Activated T-helper 2 cell treated with anti-CD3 and anti-CD28 coated beads, Interferon-gamma antibody, Interleukin-2, Interleukin-4, amounts not matched to agents 10 μg/mL and 5 μg/mL and 100 μg/mL, durations not matched to agents 14 hours and 24 hours and 36 hours (primary cell): Measurements from ENCODE around the gene COX7A1. TPM values are rescaled to one million over a fixed set of nuclear protein-coding genes. Genes with fewer than 3 reads are reported as not detected.
A peak's percentile ranks its signal among the peaks of the same experiment; 100 is the strongest.
"Not testable (repeated sequence)": the region's sequence is repeated elsewhere in the genome, so short reads cannot be mapped to it uniquely, and the experiment has no call there.

Experiments
- DNase-seq: peaks from one replicate; pipeline ENCODE4 v3.0.0; 2021; ENCODE audit warnings: low spot score
- H3K27ac Mint-ChIP-seq: one replicate; pipeline ENCODE4 v1.8.0; 2021; ENCODE audit warnings: mixed read lengths
- H3K27me3 Mint-ChIP-seq: one replicate; pipeline ENCODE4 v1.8.0; 2021; ENCODE audit warnings: low read depth, mixed read lengths
- H3K36me3 Mint-ChIP-seq: one replicate; pipeline ENCODE4 v1.8.0; 2021; ENCODE audit warnings: low read depth, mixed read lengths
- H3K4me1 Mint-ChIP-seq: one replicate; pipeline ENCODE4 v1.8.0; 2021; ENCODE audit warnings: low read depth, mixed read lengths
- H3K4me3 Mint-ChIP-seq: one replicate; pipeline ENCODE4 v1.8.0; 2021; ENCODE audit warnings: low read depth, mild to moderate bottlenecking, moderate library complexity, mixed read lengths
- H3K9me3 Mint-ChIP-seq: one replicate; pipeline ENCODE4 v1.8.0; 2021; ENCODE audit warnings: mixed read lengths
- intact Hi-C: fragments of 100-400 bp; cut with micrococcal nuclease; formaldehyde crosslinking; loops from one replicate; pipeline ENCODE4 v1.15.1; 2023
- total RNA-seq: library from RNA; stranded (reverse); gene quantifications from 2 replicates; pipeline ENCODE4 v1.2.3, GENCODE V29; 2022

The COX7A1 gene
- total RNA-seq, 1 donor from 2014 or later, result not detected

DNA sequence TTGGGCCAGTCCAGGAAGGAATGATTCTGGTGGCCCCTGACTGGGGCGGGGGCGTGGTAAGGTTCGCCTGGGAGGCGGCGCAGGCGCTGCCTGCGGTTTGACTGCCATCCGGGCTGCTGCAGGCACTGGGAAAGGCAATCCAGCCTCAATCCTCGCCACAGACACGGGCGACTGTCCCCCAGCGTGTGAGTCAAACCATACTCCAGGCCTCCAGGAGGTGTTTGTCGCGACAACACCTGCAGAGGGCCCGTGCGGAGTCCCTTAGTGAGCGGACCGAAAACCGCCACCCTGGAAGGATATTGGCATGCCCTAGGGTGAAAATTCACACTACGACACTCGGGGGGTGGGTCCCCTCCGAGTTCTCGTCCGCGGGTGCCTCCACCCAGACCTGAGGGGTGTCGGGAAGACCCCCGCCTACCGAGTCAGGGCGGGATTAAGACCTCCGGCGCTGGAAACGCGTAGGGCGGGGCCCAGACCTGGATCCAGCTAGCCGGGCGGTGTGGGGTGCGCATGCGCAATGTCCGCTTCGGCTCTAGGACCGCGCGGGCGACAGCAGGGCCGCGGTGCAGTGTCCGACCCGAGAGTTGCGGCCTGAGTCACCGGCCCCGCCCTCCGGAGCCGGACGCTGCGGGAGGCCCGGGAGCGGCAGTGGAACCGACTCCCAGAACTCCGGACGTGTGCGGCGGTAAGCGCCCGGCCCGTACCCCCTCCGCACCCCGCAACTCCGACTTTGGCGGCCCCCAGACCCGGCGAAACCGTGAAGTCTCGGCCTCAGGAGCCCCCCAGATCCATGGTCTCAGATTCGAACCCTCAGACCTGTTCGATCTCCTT lies 12.6 kb downstream of the COX7A1 start, which contains the start of gene CAPNS1:
Gene CAPNS1 (plus strand): TSS at position 594 of the 831 bp plus-strand sequence. CDS start 946 bp downstream, outside the sequence.
- Mint-ChIP-seq H3K27me3 (no peaks in the 10 kb centered on the region), H3K27ac (peak within 1 kb of the TSS; percentile 95), H3K4me1 (peaks cover 16% of the 10 kb centered on the region), H3K4me3 (peak within 1 kb of the TSS; percentile 94), H3K36me3 (peaks cover 31% of the 10 kb centered on the region), H3K9me3 (no peaks in the 10 kb centered on the region)
- peak; percentile 91 for DNase-seq
- intact Hi-C loops, result loop anchor here (1.0 to 10.0 kb wide), 3 partner anchors 12 to 345 kb away; partner anchors contain the start of gene ZNF566

DNA sequence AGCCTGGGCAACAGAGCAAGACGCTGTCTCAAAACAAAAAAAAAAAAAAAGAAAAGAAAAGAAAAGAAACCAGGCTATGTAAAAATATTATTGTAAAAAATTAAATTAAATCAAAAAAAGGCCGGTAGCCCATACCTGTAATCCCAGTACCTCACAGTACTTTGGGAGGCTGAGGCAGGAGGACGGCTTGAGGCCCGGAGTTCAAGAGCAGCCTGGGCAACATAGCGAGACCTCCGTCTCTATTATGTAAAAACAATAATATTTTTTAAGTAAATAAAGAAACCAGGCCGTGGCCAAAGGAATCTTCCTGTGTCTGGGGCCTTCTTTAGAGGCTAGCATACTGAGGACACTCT lies 13.2 kb downstream of the COX7A1 start:
- H3K36me3 Mint-ChIP-seq, result peaks cover 28% of the 10 kb centered on the region
- H3K4me3 Mint-ChIP-seq, result peak overlapping the region; percentile 94
- H3K27ac Mint-ChIP-seq, result peak overlapping the region; percentile 95
- intact Hi-C loops, result loop anchor here (10.0 kb wide), 1 partner anchor 346 kb away; the partner anchor contains the start of gene ZNF566
- H3K27me3 Mint-ChIP-seq, result no peaks in the 10 kb centered on the region
- H3K4me1 Mint-ChIP-seq, result peaks cover 16% of the 10 kb centered on the region
- DNase-seq, result no peak
- no peaks in the 10 kb centered on the region for H3K9me3 Mint-ChIP-seq

DNA sequence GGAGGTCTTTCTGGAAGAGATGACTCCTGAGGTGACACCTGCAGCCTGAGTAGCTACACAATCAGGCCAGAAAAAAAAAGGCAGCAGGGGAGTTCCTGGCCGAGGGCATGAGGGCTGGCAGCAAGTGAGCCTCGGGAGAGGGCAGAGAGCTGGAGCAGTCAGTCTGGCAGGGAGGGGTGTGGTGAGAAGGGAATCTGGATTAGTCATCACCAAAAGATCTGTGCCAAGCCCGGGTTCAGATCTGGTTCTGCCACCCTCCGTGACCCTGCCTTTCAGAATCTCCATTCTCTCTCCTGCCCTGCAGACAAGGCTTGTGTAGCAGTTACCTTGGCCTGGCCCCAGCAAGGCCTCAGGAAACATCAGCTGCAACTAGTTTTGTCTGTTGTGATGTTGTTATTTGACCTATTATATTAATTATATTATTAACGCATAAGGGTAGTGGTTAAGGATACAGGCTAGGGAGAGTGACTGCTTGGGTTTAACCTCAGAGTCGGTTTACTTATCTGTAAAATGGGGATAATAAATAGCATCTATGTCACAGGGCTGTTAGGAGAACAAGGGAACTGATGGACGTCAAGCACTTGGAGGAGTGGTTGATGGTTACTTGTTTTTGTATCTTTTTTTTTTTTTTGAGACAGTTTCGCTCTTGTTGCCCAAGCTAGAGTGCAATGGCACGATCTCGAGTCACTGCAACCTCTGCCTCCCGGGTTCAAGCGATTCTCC lies 15.1 kb downstream of the COX7A1 start:
- Mint-ChIP-seq H3K27ac (no peak overlapping the region), H3K9me3 (no peaks in the 10 kb centered on the region), H3K36me3 (peaks cover 15% of the 10 kb centered on the region), H3K4me1 (peaks cover 22% of the 10 kb centered on the region), H3K4me3 (no peak overlapping the region), H3K27me3 (no peaks in the 10 kb centered on the region)
- intact Hi-C loops, result loop anchor here (10.0 kb wide), 1 partner anchor 348 kb away; the partner anchor contains the start of gene ZNF566
- no peak for DNase-seq

DNA sequence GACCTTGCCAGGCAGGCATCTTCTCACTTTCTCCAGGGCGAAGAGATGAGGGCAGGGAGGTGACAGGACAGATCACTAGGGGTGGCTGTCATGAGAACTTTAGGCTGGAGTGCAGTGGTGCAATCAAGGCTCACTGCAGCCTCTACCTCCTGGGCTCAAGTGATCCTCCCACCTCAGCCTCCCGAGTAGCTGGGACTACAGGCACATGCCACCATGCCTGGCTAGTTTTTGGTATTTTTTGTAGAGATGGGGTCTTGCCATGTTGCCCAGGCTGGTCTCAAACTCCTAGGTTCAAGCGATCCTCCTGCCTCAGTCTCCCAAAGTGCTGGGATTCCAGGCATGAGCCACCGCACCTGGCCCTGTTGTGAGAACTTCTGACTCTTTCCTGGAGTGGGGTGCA lies 17.4 kb downstream of the COX7A1 start:
- DNase-seq, H3K27me3 Mint-ChIP-seq, H3K36me3 Mint-ChIP-seq, H3K9me3 Mint-ChIP-seq, H3K27ac Mint-ChIP-seq, H3K4me3 Mint-ChIP-seq: not testable (repeated sequence)
- peaks cover 18% of the 10 kb centered on the region for H3K4me1 Mint-ChIP-seq
- intact Hi-C loops, result loop anchor here (10.0 kb wide), 1 partner anchor 350 kb away; the partner anchor contains the start of gene ZNF566

DNA sequence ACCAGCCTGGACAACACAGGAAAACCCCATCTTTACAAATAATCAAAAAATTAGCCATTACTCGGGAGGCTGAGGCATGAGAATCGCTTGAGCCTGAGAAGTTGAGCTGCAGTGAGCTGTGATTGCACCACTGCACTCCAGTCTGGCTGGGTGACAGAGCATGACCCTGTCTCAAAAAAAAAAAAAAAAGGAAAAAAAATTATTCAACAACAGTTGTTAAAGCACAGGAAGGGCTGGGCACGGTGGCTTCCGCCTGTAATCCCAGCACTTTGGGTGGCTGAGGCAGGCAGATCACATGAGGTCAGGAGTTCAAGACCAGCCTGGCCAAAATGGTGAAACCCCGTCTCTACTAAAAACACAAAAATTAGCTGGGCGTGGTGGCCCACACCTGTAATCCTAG lies 21.0 kb downstream of the COX7A1 start:
- not testable (repeated sequence) for H3K27ac Mint-ChIP-seq, DNase-seq, H3K36me3 Mint-ChIP-seq, H3K9me3 Mint-ChIP-seq, H3K4me3 Mint-ChIP-seq, H3K27me3 Mint-ChIP-seq
- intact Hi-C loops, result loop anchor here (10.0 kb wide), 1 partner anchor 354 kb away; the partner anchor contains the start of gene ZNF566
- H3K4me1 Mint-ChIP-seq, result peaks cover 24% of the 10 kb centered on the region

DNA sequence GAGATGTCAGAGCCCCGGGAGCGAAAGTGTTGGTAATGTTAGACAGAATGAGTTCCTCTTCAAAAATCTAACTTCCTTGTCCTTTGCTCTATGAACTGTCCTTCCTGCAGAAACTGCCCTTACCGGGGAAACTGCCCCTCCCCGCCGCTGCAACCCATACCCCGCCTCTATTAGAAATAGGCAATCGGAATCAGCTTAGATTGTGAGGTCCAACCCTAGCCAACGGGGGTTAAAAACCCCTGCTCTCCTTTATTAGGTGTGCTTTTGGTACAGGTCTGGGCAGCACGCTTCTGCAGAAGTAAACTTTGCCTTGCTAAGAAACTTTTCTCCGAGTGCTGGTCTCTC lies 23.9 kb downstream of the COX7A1 start:
- H3K9me3 Mint-ChIP-seq, result no peaks in the 10 kb centered on the region
- H3K4me1 Mint-ChIP-seq, result peaks cover 23% of the 10 kb centered on the region
- H3K4me3 Mint-ChIP-seq, result peak overlapping the region; percentile 84
- intact Hi-C loops, result loop anchor here (2.0 kb wide), 1 partner anchor 86 kb away; the partner anchor contains the start of genes ZNF146 and ZNF565
- H3K36me3 Mint-ChIP-seq, result peaks cover 25% of the 10 kb centered on the region
- DNase-seq, result no peak
- H3K27ac Mint-ChIP-seq, result peak overlapping the region; percentile 98
- H3K27me3 Mint-ChIP-seq, result no peaks in the 10 kb centered on the region

DNA sequence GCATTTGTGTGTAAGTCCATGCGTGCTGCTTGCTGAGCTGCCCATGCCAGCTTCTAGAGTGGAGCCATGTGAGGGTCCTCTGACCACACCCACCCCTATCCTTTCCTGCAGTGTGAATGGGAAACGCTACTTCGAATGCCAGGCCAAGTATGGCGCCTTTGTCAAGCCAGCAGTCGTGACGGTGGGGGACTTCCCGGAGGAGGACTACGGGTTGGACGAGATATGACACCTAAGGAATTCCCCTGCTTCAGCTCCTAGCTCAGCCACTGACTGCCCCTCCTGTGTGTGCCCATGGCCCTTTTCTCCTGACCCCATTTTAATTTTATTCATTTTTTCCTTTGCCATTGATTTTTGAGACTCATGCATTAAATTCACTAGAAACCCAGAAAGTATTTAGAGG lies 26.7 kb downstream of the COX7A1 start:
- Mint-ChIP-seq H3K4me1 (peaks cover 9% of the 10 kb centered on the region), H3K27ac (peak overlapping the region; percentile 24), H3K9me3 (no peaks in the 10 kb centered on the region), H3K36me3 (peaks cover 38% of the 10 kb centered on the region), H3K27me3 (no peaks in the 10 kb centered on the region), H3K4me3 (no peak overlapping the region)
- DNase-seq, result no peak
- intact Hi-C loops, result no loop called here

DNA sequence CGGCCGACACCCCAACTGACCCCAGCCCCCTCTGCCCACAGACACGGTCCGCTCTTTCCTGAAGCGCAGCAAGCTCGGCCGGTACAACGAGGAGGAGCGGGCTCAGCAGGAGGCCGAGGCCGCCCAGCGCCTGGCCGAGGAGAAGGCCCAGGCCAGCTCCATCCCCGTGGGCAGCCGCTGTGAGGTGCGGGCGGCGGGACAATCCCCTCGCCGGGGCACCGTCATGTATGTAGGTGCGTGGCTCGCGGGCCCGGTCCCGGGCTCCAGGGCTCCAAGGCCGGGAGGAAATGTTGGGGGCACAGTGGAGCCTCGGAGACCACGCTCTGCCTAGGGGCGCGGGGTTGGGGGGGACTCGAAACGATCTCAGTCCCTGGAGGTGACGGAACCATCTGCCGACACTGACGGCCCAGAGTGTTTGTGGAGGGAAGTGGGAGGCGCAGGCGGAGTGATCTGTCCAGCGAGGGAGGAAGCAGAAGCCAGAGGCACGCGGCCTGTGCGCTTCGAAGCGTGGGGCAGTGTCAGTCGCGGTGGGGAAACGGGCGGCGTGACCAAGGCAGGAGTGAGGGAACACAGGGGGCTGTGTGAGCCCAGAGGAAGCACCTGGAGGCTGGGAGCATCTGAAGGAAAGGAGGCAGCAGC lies 30.6 kb downstream of the COX7A1 start:
- Mint-ChIP-seq H3K36me3 (peaks cover 61% of the 10 kb centered on the region), H3K9me3 (no peaks in the 10 kb centered on the region), H3K27ac (no peak overlapping the region), H3K4me3 (no peak overlapping the region), H3K27me3 (no peaks in the 10 kb centered on the region), H3K4me1 (peaks cover 10% of the 10 kb centered on the region)
- intact Hi-C loops, result no loop called here
- no peak for DNase-seq

DNA sequence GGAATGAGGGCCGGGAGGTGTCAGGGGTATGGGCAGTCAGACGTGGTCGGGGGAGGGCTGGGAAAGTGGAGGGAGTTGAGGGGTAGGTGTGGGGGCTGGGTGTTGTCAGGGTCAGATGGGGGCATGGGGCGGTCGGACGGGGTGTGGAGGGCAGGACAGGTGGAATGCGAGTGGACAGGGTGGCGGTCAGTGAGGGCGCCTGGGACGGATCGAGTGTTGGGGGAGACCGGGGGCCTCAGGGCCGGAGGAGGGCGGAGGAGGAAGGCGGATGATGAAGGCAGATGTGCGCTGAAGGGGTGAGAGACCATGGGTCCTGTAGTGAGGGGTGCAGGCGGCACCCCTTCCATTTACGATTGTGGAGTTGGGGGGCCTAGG lies 31.3 kb downstream of the COX7A1 start:
- Mint-ChIP-seq H3K36me3 (peaks cover 63% of the 10 kb centered on the region), H3K27ac (no peak overlapping the region), H3K27me3 (no peaks in the 10 kb centered on the region), H3K4me1 (peaks cover 14% of the 10 kb centered on the region), H3K9me3 (no peaks in the 10 kb centered on the region), H3K4me3 (no peak overlapping the region)
- intact Hi-C loops, result no loop called here
- DNase-seq, result no peak

DNA sequence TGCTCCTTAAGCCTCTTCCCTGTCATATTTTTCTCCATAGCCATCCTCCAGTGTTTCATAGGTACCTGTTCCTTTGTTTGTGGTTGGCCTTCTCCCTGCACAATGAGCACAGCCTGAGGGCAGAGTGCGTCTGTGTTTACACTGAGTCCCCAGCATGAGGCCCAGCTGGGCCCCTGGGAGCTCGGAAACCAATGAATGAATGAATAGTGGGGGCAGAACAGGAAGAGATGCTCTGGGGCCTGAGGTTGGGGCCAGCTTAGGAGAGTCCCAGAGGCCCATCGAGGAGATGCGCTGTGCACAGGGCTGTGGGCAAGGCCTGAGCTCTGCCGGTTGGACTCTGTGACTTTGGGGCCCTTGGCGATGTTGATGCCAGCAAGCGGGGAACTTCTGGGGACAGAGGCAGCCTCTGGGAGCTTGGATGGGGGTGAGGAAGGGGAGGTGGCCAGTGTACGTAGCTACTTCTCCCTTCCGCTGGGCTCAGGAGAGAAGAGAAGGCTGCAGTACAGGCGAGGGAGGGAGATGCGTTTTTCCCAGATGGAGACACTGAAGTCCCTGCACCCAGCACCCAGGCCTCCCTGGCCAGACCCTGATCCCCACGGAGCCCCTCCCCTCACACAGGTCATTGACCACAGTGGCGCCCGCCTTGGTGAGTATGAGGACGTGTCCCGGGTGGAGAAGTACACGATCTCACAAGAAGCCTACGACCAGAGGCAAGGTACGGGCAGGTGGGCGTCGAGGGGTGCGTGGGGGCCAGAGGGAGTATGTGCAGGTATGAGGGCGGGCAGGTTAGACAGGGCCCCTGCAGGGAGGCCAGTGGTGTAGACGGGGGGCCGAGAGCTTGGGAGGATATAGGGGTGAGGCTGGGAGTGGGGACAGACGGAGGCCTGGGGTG lies 31.9 kb downstream of the COX7A1 start:
- intact Hi-C loops, result no loop called here
- peaks cover 15% of the 10 kb centered on the region for H3K4me1 Mint-ChIP-seq
- DNase-seq, result no peak
- H3K4me3 Mint-ChIP-seq, result no peak overlapping the region
- H3K27me3 Mint-ChIP-seq, result no peaks in the 10 kb centered on the region
- peaks cover 56% of the 10 kb centered on the region for H3K36me3 Mint-ChIP-seq
- H3K9me3 Mint-ChIP-seq, result no peaks in the 10 kb centered on the region
- peak overlapping the region; percentile 46 for H3K27ac Mint-ChIP-seq

DNA sequence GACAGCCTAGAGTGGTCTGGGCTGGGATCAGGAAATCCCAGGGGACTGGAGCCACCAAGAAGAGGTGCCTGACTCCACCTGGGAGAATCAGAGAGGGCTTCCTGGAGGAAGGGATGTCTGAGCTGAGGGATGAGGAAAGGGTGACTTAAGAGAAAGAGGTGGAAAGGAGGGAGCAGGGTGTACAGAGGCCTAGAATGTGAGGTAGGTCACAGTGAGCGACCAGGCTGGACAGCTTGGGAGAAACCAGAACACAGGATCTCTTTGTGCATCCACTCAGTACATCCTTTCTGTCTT lies 36.0 kb downstream of the COX7A1 start:
- H3K4me3 Mint-ChIP-seq, result peak overlapping the region; percentile 90
- H3K9me3 Mint-ChIP-seq, result no peaks in the 10 kb centered on the region
- H3K27me3 Mint-ChIP-seq, result no peaks in the 10 kb centered on the region
- intact Hi-C loops, result loop anchor here (5.0 to 10.0 kb wide), 2 partner anchors 359 to 471 kb away; partner anchors contain the start of genes COX6B1, ETV2, HSPB6 and PROSER3
- no peak for DNase-seq
- H3K27ac Mint-ChIP-seq, result peak overlapping the region; percentile 89
- H3K4me1 Mint-ChIP-seq, result peaks cover 23% of the 10 kb centered on the region
- H3K36me3 Mint-ChIP-seq, result peaks cover 51% of the 10 kb centered on the region
